GM12873 (cell line): Measurements from ENCODE around the gene GRIPAP1.

Source experiments
- TF ChIP-seq, protein P1 (sequence below): IDR thresholded peaks from 2 replicates; pipeline ENCODE4 v1.5.1; 2012; ENCODE audit warnings: low read depth, mild to moderate bottlenecking, moderate library complexity, low read length, control low read depth; ENCODE audit not compliant: insufficient read depth; ENCODE audit errors: missing control alignments

Gene GRIPAP1

DNA sequence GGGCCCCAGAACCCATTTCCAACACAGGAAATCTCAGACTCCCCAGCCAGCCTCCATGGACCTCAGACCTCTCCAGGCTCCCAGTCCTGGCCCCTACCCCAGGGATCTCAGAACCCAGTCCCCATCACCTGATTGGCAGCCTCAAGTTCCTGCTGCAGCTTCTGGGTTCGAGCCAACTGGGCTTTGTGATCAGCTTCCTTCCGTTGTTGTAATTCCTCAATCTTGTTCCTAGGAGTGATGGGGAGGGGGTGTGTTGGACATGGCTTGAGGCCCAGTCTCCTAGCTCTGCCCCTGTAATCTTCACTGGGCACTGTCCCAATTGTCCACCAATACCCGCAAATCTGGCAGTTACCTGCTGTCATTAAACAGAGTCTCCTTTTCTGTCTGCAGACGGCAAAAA lies 12.6 kb downstream of the GRIPAP1 start:
- TF ChIP-seq, protein P1, sequence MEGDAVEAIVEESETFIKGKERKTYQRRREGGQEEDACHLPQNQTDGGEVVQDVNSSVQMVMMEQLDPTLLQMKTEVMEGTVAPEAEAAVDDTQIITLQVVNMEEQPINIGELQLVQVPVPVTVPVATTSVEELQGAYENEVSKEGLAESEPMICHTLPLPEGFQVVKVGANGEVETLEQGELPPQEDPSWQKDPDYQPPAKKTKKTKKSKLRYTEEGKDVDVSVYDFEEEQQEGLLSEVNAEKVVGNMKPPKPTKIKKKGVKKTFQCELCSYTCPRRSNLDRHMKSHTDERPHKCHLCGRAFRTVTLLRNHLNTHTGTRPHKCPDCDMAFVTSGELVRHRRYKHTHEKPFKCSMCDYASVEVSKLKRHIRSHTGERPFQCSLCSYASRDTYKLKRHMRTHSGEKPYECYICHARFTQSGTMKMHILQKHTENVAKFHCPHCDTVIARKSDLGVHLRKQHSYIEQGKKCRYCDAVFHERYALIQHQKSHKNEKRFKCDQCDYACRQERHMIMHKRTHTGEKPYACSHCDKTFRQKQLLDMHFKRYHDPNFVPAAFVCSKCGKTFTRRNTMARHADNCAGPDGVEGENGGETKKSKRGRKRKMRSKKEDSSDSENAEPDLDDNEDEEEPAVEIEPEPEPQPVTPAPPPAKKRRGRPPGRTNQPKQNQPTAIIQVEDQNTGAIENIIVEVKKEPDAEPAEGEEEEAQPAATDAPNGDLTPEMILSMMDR = no peak

DNA sequence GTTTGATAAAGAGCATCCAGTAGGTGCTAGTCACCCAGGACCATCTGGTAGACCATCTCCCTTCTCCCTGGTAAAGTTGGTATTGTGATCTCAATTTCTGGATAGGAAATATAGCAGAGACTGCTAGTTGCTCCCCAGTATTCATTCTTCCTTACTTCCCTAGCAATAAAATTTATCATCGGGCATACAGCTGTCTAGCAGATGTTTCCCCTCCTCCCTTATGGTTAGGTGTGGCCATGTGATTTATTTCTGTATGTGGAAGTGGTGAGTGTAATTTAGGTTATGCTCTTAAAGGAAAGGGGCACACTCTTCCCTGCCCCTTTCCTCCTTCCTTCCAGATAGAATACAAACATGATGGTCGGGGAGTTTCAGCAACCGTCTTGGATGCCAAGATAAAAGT lies 18.2 kb downstream of the GRIPAP1 start:
- TF ChIP-seq, protein P1 = no peak

DNA sequence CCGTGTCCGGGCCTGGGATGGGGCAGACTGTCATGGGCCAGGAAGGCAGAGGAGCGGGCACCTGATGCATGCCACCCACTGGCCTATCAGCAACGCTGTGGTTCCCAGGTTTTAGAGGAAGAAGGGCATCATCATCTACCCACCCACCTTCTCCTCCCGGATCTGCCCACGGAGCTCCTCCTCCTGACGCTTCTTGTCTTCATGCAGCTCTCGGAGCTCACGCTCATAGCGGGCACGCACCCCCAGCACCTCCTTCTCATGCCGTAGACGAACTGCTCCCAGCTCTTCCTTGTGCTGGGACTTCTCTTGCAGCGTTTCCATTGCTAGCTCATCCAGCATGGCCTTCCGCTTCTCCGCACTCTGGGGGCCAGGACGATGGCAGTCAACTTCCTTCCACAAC lies 19.0 kb downstream of the GRIPAP1 start:
- TF ChIP-seq, protein P1 = no peak

DNA sequence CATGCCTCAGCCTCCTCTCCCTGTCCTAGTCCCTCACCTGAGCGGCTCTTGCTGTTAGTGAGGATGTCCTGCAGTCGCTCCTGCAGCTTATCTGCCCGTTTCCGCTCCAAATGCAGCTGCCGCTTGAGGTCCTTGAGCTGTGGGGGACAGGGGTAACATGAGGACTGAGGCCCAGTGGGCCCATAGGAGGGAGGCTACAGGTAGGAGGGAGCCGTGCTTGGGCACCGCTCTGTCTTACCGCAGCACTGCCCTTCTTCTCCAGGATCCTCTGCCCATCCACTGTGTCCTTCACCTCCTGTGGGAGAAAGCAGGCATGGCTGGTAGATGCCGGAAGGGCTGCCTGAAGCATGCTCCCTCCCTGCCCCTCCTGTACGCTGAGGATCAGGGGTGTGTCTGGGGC lies 20.9 kb downstream of the GRIPAP1 start:
- TF ChIP-seq, protein P1 = no peak

DNA sequence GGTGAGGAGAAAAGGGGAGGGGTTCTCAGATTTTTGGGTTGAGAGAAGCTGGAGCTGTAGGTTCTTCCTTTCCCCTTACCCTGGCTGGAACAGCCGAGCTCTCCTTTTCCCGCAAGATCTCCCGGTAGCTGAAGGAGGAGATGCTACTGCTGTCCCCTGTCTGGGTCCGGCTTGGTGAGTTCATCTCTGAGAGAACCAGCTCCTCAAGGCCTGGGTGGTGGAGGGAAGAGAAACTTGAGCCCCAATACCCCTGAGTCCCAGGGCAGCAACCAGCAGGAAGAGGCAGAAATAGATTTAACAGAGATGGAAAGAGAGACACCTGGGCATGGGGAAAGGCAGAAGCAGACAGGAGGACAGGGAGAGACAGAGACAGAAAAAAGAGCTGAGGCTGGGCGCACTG lies 23.8 kb downstream of the GRIPAP1 start:
- TF ChIP-seq, protein P1 = no peak

DNA sequence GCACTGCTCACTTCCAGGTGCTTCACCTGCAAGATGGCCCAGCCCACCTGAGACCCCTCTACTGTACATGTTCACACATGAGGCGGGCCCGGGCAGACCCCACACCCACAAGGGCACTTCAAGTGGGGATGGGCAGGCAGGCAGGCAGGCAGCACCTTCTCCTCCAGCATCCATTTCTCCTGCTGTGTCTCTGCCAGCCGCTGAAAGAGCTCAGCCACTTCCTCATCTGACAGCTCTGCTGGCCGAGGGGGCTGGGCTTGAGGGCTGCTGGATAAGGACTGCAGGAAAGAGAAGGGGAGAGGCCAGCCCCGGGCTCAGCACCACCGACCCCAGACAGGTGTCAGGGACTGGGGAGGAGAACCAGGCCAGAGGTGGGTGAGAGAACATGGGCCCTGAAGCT lies 26.0 kb downstream of the GRIPAP1 start:
- TF ChIP-seq, protein P1 = no peak

DNA sequence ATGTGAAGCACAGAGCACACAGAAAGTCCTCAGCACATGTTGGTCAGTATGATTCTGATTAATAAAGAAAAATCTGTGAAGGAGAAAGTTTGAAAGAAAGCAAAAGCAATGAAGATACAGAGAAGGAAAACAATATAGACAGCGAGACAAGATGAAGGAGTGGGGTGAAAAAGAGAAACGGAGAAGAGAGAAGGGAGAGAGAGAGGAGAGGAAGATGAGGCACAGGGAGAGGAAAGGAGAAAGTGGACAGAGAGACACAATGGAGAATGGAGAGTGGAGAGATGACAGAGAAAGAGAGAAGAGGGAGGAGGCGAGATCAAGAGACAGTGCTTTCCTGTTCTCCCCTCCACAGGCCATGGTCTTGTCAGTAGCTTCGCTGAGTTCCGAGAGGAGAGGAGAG lies 26.5 kb downstream of the GRIPAP1 start:
- TF ChIP-seq, protein P1 = no peak
